H1 (cell line): ENCODE data around the gene RNF123. TPM values are rescaled to one million over a fixed set of nuclear protein-coding genes. Genes with fewer than 3 reads are reported as not detected.

Experiments used
- BACH1 ChIP-seq: IDR thresholded peaks from 2 replicates; pipeline ENCODE4 v1.6.1; 2012; ENCODE audit warnings: low read length, improper control_type of control experiment
- BCL11A ChIP-seq, 2 experiments: IDR thresholded peaks; one replicate each; pipeline ENCODE4 v1.6.1; 2011; ENCODE audit warnings: low read depth in 2 of 2, low read length in 2 of 2, mild to moderate bottlenecking in 2 of 2
- CHD2 ChIP-seq: IDR thresholded peaks from 2 replicates; pipeline ENCODE4 v1.6.1; 2012; ENCODE audit warnings: low read length, improper control_type of control experiment
- CREB1 ChIP-seq: IDR thresholded peaks from 2 replicates; pipeline ENCODE4 v1.6.1; 2012; ENCODE audit warnings: inconsistent platforms
- RAD21 ChIP-seq, 2 experiments: IDR thresholded peaks in 1 of 2; conservative IDR thresholded peaks in 1 of 2; 2 replicates each; pipeline ENCODE4 v1.6.1; 2011; ENCODE audit warnings: low read depth in 2 of 2, low read length in 2 of 2, improper control_type of control experiment in 1 of 2, inconsistent platforms in 1 of 2, mild to moderate bottlenecking in 1 of 2, moderate library complexity in 1 of 2
- RBBP5 ChIP-seq: IDR thresholded peaks from 2 replicates; pipeline ENCODE4 v1.7.1; 2012; ENCODE audit warnings: low read depth, mild to moderate bottlenecking, inconsistent platforms, low read length, moderate library complexity, borderline replicate concordance
- polyA plus RNA-seq, 7 experiments: library from polyadenylated mRNA; depleted of rRNA in 3 of 7; stranded (reverse) in 5 of 7; unstranded in 2 of 7; fragments of >200 nt in 5 of 7; fragments of 200-250 nt in 2 of 7; gene quantifications; 1 replicate in 5 of 7; 2 replicates in 1 of 7; 4 replicates in 1 of 7; pipeline versions ENCODE4 v1.2.1 to v1.2.3, GENCODE V29; 2011 to 2013; ENCODE audit warnings: missing spikeins in 2 of 7, mixed read lengths in 2 of 7
- total RNA-seq: library from RNA; stranded (reverse); fragmentation: NEBNext Ultra II Directional; extraction: Animal tissue kit (Norgen Biotek cat#: 25700); gene quantifications from 2 replicates; pipeline ENCODE4 v1.2.1, GENCODE V29; 2021
- TF ChIP-seq, protein P1 (sequence below): IDR thresholded peaks from 2 replicates; pipeline ENCODE4 v1.6.1; 2012; ENCODE audit warnings: low read length, inconsistent platforms
- TF ChIP-seq, protein P2 (sequence below): IDR thresholded peaks from 2 replicates; pipeline ENCODE4 v1.6.1; 2012; ENCODE audit warnings: inconsistent platforms
- TF ChIP-seq, protein P3 (sequence below): fragments of 300-600 bp; sonication (generic); IDR thresholded peaks from 2 replicates; pipeline ENCODE4 v1.7.1; 2012; ENCODE audit warnings: low read length, moderate library complexity, mild to moderate bottlenecking, inconsistent platforms; ENCODE audit not compliant: insufficient replicate concordance

The RNF123 gene
- total and polyA plus RNA-seq, 2 of the 8 experiments (the other 6 are each of a cell fraction or from before 2014, with no cell fraction given): 30.5 to 57.7 TPM

DNA sequence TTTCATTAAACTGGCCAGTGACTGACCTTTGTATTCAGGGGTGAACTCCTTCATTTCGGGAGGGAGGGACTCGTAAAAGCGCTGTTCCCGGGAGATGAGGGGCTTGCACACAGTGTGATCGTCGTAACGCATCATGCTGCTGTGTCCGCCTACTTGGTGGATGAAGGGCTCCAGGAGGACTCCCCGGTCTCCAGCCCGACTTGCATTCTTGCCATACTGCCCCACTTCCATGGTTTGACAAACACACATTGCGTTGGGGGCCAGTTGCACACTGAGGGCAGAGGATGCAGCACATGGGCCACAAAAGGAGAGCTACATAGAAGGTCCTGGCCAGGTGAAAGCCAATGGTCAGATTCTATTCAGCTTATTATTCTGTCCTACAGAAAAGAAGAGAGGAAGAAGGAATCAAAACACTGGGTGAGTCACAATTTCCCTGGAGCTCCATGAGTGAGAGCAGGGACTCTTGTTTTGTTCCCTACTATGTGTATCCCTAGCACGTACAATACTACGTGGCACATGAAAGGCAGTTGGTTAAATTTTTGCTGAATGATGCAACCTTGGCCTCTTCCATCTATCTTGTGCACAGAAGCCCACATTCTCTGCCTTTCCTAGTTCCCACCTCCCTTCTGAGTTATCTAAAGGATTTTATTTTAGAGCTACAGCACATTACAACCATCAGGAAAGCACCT lies 58.6 kb downstream of the RNF123 start (continued):
- TF ChIP-seq, protein P1, sequence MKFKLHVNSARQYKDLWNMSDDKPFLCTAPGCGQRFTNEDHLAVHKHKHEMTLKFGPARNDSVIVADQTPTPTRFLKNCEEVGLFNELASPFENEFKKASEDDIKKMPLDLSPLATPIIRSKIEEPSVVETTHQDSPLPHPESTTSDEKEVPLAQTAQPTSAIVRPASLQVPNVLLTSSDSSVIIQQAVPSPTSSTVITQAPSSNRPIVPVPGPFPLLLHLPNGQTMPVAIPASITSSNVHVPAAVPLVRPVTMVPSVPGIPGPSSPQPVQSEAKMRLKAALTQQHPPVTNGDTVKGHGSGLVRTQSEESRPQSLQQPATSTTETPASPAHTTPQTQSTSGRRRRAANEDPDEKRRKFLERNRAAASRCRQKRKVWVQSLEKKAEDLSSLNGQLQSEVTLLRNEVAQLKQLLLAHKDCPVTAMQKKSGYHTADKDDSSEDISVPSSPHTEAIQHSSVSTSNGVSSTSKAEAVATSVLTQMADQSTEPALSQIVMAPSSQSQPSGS: no peak
- TF ChIP-seq, protein P2, sequence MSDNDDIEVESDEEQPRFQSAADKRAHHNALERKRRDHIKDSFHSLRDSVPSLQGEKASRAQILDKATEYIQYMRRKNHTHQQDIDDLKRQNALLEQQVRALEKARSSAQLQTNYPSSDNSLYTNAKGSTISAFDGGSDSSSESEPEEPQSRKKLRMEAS: no peak
- TF ChIP-seq, protein P3, sequence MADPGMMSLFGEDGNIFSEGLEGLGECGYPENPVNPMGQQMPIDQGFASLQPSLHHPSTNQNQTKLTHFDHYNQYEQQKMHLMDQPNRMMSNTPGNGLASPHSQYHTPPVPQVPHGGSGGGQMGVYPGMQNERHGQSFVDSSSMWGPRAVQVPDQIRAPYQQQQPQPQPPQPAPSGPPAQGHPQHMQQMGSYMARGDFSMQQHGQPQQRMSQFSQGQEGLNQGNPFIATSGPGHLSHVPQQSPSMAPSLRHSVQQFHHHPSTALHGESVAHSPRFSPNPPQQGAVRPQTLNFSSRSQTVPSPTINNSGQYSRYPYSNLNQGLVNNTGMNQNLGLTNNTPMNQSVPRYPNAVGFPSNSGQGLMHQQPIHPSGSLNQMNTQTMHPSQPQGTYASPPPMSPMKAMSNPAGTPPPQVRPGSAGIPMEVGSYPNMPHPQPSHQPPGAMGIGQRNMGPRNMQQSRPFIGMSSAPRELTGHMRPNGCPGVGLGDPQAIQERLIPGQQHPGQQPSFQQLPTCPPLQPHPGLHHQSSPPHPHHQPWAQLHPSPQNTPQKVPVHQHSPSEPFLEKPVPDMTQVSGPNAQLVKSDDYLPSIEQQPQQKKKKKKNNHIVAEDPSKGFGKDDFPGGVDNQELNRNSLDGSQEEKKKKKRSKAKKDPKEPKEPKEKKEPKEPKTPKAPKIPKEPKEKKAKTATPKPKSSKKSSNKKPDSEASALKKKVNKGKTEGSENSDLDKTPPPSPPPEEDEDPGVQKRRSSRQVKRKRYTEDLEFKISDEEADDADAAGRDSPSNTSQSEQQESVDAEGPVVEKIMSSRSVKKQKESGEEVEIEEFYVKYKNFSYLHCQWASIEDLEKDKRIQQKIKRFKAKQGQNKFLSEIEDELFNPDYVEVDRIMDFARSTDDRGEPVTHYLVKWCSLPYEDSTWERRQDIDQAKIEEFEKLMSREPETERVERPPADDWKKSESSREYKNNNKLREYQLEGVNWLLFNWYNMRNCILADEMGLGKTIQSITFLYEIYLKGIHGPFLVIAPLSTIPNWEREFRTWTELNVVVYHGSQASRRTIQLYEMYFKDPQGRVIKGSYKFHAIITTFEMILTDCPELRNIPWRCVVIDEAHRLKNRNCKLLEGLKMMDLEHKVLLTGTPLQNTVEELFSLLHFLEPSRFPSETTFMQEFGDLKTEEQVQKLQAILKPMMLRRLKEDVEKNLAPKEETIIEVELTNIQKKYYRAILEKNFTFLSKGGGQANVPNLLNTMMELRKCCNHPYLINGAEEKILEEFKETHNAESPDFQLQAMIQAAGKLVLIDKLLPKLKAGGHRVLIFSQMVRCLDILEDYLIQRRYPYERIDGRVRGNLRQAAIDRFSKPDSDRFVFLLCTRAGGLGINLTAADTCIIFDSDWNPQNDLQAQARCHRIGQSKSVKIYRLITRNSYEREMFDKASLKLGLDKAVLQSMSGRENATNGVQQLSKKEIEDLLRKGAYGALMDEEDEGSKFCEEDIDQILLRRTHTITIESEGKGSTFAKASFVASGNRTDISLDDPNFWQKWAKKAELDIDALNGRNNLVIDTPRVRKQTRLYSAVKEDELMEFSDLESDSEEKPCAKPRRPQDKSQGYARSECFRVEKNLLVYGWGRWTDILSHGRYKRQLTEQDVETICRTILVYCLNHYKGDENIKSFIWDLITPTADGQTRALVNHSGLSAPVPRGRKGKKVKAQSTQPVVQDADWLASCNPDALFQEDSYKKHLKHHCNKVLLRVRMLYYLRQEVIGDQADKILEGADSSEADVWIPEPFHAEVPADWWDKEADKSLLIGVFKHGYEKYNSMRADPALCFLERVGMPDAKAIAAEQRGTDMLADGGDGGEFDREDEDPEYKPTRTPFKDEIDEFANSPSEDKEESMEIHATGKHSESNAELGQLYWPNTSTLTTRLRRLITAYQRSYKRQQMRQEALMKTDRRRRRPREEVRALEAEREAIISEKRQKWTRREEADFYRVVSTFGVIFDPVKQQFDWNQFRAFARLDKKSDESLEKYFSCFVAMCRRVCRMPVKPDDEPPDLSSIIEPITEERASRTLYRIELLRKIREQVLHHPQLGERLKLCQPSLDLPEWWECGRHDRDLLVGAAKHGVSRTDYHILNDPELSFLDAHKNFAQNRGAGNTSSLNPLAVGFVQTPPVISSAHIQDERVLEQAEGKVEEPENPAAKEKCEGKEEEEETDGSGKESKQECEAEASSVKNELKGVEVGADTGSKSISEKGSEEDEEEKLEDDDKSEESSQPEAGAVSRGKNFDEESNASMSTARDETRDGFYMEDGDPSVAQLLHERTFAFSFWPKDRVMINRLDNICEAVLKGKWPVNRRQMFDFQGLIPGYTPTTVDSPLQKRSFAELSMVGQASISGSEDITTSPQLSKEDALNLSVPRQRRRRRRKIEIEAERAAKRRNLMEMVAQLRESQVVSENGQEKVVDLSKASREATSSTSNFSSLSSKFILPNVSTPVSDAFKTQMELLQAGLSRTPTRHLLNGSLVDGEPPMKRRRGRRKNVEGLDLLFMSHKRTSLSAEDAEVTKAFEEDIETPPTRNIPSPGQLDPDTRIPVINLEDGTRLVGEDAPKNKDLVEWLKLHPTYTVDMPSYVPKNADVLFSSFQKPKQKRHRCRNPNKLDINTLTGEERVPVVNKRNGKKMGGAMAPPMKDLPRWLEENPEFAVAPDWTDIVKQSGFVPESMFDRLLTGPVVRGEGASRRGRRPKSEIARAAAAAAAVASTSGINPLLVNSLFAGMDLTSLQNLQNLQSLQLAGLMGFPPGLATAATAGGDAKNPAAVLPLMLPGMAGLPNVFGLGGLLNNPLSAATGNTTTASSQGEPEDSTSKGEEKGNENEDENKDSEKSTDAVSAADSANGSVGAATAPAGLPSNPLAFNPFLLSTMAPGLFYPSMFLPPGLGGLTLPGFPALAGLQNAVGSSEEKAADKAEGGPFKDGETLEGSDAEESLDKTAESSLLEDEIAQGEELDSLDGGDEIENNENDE: no peak
- TF ChIP-seq BCL11A (IDR thresholded peaks at IDR 0.05; ENCODE audit: low read depth in 2 of 2, low read length in 2 of 2) (no peak), CREB1 (no peak), RAD21 (IDR thresholded peaks at IDR 0.05 in 1 of 2, conservative IDR thresholded peaks at IDR 0.05 in 1 of 2; ENCODE audit: low read depth in 2 of 2, low read length in 2 of 2) (no peak), RBBP5 (no peak), BACH1 (no peak), CHD2 (no peak)
